HG02571 (cell line): Measurements from ENCODE around the gene C14orf180.

ENCODE experiments used
- ATAC-seq: cut with Tn5 transposase; IDR thresholded peaks from one replicate; pipeline ENCODE4 v1.9.1; 2021; ENCODE audit warnings: mild to moderate bottlenecking, moderate library complexity; ENCODE audit not compliant: unreplicated experiment

The C14orf180 gene

DNA sequence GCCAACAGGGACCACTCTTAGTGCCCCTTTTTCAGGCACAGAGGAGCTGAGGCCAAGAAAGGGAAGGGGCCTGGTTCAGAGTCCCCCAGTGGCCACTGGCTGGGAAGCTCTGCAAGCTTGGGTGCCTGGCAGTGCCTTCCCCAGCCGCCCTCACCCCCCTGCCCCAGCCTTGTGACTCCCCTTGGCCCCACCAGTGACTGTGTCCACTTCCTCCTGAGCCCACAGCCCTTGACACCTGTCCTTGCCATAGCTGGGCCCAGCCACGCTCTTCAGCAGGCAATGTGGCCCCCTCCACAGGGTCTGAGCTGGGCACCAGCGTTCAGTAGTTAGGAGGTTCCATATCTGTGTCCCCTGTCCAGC lies 19.0 kb upstream of the C14orf180 start:
- ATAC-seq = no peak

DNA sequence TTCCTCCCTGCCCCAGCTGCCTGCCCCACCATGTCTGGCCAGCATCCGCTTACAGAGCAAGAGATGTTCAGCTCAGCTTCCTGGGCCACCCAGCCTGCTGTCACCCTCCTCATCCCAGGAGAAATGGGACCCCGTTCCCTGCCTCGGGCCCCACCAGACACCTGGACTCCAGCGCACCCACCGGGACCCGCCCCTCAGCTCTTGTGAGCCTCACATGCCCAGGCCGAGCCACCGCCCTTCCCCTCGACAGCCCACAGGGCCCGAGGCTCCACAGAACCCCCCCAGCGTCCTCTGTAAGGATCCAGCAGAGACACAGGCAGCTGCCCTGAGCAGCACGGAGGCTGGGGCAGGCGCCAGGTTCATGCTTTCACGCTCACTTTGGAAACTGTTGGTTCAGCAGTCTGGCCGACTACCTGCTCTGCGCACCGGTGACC lies 18.4 kb upstream of the C14orf180 start:
- no peak for ATAC-seq

DNA sequence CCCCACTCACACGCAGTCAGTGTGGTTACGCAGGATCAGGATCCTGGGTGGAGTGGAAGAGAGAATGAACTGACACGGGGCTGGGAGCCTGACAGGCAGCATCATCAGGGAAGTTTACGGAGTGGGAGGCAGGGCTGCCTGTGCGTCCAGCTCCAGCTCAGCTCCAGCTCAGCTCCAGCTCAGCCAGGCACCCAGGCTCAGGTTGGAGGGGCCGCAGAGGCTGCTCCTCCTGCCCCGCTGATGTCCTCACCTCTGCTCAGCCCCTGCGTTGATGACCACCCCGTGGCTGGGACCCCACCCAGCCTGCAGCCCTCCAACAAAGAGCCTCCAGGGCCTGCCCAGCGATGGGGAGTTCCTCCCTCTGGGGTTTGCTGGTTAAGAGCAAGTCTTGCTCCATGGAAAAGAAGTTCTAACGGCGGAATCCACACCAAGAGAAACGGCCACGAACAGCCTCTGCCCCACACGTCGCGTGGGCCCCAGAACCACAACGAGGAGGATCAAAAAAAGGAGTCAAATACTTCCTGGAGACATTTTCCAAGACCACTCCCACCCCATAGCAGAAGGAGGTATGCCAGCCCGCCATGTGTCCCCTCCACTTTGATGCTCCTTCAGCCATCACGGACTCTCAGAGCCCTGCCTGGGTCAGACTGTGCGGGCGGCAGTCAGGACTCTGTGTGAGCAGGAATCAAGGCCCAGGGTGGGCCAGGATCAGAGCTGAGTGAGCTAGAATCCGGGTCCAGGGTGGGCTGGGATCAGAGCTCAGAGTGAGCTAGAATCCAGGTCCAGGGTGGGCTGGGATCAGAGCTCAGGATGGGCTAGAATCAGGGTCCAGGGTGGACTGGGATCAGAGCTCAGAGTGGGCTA lies 17.7 kb upstream of the C14orf180 start:
- no peak for ATAC-seq

DNA sequence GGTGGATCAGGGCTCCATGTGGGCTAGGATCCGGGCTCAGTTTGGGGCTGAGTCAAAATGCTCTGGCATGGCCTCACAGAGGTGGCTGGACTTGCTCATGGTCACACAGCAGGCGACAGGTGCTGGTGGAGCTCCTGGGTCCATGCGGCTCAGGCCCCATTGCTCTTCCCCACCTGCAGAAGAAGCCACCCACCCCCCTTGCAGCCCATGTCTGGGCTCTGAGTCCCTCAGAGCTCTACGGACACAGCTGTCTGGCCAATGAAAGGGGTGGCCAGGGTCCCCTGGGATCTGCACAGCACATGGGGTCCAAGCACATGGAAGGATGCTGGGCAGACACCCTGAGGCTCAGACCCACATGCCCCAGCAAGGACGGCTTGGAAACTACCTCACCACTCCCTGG lies 17.0 kb upstream of the C14orf180 start:
- ATAC-seq = no peak

DNA sequence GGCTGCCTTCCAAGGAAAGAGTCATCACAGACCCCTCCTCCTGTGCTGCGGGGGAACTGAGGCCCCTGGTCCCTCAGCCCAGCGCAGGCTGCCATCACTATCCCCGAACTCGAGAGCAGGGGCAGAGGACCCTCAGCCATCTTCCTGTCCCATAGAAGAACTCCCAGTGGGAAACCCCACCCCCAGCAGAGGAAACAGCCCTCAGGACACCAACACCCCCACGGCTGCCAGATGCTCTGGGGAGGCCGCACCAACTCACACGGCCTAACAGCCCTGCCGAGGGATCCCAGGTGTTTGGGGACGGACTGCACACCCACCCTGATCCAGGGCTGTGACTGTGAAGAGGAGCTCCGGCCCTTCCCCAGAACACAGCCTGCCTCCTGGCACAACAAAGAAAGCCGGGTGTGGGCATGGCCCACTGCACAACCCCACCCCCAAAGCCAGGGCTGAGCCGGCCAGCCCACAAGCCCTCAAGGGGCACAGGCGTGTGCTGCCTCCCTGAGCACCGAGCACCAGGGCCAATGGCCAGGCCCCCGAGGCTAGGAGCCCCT lies 16.3 kb upstream of the C14orf180 start:
- no peak for ATAC-seq

DNA sequence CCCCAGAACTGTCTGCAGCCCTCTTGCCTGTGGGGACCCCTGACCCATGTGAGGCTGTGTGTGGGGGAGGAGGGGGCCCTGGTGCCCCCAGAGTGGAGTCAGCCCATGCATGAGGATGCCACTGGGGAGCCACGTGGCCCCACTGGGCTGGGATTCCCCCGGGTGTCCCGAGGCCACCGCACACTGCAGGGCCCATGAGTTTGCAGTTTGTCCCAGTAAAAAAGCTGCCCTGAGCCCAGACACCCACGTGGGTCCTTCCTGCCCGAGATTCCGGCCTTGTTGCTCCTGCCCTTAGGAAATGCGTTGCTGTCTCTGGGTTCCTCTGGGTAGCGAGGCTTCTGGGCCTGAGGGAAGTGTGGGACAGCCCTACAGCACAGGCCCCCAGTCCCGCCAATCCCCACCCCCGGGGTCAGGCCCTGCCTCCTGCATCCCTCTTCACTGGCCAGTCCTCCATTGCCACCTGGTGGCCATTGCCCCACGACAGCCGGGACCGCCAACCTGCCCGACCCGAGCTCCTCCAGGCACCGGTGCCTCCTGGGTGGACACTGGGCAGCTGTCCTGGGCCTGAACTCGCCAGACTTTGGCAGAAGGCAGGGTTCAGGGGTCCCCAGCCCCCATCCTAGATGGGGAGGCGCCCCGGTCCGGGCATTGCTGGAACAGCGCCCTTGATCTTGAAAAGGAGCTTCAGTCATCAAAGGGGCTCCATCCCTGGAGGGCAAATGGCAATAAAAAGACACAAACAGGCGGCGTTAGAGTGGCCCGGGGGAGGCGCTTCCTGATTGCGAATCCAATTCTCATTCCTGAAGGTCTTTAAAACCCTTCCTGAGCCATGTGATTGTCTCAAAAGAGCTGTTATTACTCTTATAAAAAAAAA lies 15.6 kb upstream of the C14orf180 start:
- no peak for ATAC-seq

DNA sequence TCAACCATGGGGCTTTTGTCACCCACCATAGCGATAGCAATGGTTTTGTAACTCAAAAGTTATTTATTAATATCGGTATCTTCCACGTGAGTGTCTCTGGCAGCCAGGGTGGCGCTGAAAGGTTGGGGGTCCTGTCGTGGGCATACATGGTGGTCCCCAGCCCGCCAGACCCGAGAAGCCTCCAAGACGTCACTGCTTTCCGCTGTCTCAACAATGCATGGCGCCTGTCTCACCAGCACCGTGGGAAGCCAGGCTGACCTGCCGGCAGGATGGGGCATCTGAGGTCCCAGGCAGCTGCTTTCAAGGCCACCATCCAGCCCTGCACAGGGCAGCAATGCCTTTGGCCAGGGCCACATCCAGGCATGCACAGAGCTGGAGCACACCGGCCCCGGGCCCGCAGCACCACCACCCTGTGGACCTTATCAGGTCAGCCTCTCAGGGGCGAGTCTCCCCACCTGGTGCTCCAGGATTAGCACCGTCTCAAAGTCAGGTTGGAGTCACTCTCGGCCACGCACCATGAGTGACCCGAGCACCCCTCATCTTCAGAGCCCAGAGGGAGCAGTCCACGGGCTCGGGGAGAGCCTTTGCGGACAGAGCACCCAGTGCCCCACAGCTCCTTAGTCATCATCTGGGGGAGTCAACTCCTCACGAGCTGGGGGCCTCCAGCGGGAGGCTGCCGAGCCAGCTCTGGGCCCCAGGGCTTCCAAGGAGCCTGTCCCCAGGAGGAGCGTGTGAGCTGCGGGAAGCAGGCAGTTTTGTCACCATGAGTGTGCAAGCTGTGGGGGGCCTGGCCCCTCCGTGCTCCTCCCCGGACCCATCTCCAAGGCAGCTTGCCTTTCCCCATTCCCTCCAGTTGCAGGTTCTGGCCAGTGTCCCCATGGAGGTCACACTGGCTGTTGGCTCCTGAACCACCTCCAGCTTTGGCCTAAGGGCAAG lies 14.6 kb upstream of the C14orf180 start:
- ATAC-seq = no peak

DNA sequence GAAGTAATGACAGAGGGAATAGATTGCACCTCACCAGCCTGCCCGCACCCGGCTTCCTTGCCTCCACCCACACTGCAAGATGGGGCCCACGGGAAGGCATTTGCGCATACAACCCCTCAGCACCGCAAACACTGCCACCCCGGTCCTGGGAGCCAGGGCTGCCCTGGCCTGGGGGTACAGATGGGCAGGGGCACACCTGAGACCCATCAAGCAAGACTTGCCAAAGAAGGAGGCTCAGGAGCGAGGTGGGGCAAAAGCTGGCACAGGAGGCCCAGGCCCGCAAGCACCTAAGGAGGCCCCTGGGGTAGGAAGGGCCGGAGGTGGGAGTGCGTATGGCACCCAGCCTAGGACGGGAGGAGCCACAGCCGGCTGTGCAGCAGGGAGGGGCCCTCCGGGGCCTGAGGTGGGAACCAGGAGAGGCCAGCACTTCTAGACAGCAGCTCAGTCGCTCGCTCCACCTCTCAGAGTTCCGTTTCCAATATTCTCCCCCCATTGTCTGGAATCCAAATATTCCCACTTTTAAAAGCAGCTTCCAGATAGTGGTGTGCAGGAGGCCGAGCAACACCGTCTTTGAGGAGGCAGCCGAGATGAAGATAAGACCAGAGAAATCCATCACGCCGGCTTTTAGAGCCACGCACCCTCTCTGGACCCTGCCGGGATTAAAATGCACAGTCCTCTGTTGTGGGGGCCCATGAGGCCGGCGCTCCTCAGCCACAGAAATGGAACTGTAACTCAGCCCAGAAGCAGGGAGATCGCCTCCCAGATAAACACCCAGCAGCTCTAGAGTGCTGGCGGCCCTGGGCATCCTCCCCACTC lies 12.2 kb upstream of the C14orf180 start:
- no peak for ATAC-seq

DNA sequence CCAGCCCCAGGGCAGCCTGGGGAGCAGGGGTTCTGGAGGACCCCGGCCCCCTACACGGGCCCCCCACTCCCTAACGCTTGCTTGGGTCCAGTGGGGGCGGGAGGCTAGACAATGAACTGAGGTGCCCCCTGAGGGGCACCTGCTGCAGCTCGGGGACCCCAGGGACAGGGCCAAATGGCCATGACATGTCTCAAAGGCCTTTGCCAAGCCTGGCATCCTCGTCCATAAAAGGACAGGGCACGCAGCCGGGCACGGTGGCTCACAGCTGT lies 11.7 kb upstream of the C14orf180 start:
- no peak for ATAC-seq

DNA sequence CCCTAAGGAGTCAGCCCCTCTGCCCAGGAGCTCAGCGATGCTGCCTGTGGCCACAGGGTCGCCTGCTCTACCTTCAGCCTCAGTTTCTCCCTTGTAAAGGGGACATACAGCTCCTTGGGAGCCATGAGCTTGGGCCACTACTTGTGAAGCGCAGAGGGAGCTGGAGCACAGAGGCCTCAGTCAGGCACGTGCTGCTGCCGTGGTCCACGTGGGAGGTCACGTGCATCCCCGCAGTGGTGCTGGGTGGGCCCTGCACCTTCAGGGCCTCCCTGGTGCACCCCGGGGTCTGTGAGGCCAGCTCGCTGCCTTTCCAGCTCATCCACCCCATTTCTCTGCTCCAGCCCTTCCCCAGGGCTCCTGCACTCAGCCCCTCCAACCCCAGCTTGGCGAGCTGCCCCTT lies 10.9 kb upstream of the C14orf180 start:
- no peak for ATAC-seq

DNA sequence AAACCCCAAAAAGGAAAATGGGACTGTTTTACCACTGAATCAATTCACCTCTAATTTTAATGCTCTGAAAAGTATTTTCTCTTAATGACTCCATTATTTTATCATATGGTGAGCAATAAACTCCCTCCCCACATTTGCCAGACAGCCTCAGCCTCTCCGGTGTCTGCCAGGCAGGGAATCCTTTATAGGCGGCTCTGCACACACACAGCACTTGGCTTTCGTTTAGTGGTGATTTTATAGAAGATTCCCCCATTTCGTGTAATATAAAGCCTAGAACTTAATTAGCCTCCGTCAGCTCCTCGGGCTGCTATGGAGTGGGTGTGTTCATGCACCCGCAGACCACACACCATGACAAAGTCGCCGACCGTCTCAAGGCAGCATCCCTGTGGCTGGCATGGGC lies 10.1 kb upstream of the C14orf180 start:
- ATAC-seq = no peak

DNA sequence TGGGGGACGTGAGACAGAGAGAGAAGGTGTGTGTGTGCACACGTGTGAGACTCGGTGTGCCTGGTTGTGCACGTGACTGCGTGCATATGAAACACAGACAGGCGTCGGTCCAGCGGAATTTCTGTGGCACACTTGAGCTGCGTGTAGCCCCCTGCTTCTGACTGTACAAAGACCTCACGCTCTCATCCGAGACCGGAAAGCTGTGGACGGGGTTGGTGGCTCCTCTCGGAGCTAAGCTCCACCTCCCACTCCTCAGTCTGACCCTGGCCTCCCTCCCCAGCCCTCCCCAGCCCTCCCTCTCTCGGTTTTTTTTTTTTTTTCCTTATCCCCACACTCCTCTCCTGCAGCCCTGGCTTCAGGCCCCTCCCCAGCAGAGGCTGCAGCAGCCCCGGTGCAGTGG lies 8.3 kb upstream of the C14orf180 start:
- no peak for ATAC-seq

DNA sequence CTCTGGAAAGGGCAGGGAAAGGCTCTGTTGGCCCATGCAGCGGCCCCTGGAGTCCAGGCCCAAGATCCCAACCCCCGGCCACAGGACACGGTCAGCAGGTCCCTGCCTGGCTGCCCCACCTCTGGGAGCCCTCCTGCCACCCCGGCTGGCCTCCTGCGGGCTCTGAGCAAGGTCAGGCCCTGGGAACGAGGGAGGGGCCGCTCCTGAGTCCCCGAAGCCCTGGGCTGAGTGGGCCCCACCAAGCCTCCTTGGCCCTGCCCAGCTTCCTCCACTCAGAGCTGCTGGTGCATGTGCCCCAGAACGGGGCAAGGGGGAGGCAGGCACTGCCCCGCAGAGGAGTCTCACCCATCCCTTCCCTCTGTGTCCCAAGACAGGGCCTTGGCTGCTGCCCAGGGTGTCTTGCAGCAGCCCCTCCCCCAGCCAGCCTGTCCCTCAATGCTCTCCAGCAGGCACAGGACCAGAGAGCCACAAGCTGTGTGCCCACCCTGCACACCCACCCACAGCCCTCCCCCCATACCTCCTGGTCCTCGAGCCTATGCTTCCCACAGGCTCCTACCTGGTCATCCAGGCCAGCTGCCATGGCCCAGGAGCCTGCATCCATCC lies 7.4 kb upstream of the C14orf180 start:
- no peak for ATAC-seq

DNA sequence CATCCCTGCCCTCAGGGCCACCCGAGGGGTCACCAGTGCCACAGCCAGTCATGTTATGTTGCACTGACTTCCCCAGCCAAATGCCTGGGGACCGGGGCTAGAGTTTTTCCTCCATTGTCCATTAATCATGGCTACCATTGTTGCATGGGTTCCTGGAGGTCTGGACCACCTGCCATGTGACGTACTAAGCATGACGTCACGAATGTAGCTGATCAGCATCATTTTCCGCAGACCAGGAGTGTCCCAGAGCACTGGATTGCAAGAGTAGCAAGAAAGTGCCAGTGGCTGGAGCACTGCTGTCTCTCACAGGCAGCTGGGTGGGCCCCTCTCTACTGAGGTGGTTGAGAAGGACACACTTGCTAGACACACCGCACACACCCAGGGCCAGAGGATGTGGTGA lies 6.9 kb upstream of the C14orf180 start:
- no peak for ATAC-seq

DNA sequence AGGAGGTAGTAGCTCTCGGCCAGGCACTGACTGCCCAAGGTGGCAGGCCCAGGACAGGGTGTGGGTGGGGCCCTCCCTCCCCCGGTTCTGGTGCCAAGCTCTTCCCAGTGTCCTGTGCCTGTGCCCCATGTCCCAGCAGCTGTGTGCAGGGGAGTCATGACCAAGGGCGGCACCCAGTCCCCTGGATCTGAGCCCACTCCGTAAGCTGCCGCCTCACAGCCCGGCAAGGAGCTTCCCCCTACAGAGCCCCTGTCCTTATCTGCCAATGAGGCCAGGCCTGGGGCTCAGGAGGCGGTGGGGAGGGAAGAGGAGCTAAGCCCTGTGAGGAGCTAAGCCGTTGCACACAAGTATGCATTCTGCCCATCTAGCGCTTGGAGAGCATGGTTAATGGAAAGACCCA lies 5.6 kb upstream of the C14orf180 start:
- ATAC-seq = no peak

DNA sequence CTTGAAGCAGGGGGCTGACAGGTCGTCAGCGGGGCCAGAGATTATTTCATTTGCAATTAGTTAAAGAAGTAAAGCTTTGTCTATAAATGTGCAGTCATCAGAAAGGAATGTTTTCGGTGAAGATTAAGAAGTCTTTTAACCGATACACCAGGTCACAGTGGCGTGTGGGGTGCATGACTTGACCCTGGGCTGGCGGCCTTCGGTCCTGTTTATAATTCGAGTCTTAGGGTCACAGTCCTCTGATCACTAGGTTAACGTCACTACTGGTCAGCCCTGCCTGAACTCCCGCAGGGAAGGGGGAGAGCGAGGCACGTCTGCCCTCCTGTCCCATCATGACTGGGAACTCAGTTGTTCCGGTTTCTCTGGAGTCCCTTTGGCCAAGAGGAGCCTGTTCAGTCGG lies 5.0 kb upstream of the C14orf180 start:
- no peak for ATAC-seq

DNA sequence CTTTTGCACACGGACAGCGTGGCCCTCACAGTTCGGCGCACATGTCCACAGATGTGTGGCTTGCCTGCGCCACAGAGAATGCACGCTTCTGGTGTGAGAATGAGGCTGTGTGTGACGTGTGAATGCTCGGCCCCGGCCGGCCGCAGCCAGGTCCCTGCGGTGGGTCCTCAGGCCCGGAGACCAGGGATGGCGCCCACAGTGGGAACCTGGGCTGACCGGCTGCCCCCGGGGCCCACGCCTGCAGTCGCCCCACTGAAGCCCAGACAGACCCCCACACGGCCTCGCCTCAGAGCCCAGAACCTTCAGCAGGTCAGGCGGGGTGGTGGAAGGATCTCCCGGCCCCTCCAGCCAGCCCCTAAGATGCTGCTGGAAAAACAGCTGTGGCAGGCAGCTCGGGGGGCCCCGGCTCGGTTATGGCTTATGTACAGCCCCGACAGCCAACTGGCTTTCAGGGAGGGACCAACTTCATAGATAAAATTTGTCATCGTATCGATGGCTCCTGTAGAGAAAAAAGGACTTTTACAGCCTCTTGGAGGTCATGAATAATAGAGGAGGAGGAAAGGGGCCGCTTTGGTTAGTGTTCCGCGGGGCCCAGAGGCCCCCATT lies 4.5 kb upstream of the C14orf180 start:
- no peak for ATAC-seq

DNA sequence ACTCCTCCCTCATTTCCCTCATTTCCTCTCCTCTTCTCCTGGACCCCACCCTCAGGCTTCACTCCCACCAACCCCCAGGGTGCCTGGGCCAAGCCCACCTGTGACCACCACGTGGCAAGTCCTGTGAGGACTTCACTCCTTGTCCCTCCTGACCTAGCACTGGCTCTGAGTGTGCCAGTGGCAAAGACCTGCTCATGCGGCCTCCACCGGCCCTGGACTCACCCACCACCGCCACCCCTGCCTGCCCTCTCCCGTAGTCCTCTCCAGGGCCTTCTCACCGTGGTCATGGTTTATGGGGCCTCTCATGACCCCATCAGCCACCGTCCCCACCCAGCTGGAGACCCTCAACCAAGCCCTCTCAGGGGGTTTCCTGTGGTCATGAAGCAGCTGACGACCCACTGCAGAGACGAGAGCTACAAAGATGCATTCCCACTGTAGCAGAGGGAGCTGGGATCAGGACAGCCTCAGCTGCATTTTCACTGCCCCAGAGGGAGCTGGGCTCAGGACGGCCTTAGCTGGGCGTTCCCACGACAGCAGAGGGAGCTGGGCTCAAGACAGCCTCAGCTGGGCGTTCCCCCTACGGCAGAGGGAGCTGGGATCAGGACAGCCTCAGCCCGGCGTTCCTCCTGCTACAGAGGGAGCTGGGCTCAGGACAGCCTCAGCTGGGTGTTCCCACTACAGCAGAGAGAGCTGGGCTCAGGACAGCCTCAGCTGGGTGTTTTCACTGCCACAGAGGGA lies 3.2 kb upstream of the C14orf180 start:
- ATAC-seq = no peak

DNA sequence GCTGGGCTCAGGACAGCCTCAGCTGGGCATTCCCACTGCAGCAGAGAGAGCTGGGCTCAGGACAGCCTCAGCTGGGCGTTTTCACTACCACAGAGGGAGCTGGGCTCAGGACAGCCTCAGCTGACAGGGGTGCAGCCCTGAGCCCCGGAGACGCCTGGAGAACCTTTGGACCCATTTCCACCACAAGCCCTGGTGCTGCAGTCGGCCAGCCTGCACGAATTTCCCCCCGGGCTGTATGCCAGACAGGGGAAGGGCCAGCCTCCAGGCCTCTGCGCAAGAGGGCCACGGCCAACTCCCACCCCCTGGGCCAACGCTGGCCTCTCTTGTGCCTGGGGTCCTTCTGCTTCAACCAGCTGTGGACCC lies 2.6 kb upstream of the C14orf180 start:
- ATAC-seq = no peak
